ENCODE results near the gene SLC4A2. TPM values are rescaled to one million over a fixed set of nuclear protein-coding genes. Genes with fewer than 3 reads are reported as not detected.

The SLC4A2 gene
- total RNA-seq, 4 donors from 2014 or later, result 74.3 to 111 (median 91.4) TPM

GRCh38 chr7:151099486-151100211, 40.3 kb downstream of the SLC4A2 start:
- Histone ChIP-seq H3K36me3 (peaks cover 0 to 10% (median 0%) of the 10 kb centered on the region in 3 donors), H3K4me3 (no peak overlapping the region), H3K27me3 (no peaks in the 10 kb centered on the region), H3K4me1 (peaks cover 0 to 45% (median 2%) of the 10 kb centered on the region in 4 donors), H3K9me3 (no peaks in the 10 kb centered on the region), H3K27ac (peak overlapping the region in 2 of 4 donors; percentile 36 to 65)
- no peak for DNase-seq (ENCODE audit: low spot score in 2 of 2)
- 54 to 61% methylated on average over 19 to 20 of the region's 20 CpGs for WGBS, 2 donors
- no peak for TF ChIP-seq POLR2A (IDR thresholded peaks at IDR 0.05)
- TF ChIP-seq, protein P1, sequence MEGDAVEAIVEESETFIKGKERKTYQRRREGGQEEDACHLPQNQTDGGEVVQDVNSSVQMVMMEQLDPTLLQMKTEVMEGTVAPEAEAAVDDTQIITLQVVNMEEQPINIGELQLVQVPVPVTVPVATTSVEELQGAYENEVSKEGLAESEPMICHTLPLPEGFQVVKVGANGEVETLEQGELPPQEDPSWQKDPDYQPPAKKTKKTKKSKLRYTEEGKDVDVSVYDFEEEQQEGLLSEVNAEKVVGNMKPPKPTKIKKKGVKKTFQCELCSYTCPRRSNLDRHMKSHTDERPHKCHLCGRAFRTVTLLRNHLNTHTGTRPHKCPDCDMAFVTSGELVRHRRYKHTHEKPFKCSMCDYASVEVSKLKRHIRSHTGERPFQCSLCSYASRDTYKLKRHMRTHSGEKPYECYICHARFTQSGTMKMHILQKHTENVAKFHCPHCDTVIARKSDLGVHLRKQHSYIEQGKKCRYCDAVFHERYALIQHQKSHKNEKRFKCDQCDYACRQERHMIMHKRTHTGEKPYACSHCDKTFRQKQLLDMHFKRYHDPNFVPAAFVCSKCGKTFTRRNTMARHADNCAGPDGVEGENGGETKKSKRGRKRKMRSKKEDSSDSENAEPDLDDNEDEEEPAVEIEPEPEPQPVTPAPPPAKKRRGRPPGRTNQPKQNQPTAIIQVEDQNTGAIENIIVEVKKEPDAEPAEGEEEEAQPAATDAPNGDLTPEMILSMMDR (IDR thresholded peaks at IDR 0.05), result no peak
- TF ChIP-seq EP300 (IDR thresholded peaks at IDR 0.05), result no peak

GRCh38 chr7:151100921-151101320, 41.5 kb downstream of the SLC4A2 start:
- DNase-seq (ENCODE audit: low spot score in 2 of 2), result no peak
- no peak for TF ChIP-seq EP300 (IDR thresholded peaks at IDR 0.05)
- TF ChIP-seq, protein P1 (IDR thresholded peaks at IDR 0.05), result no peak
- TF ChIP-seq POLR2A (IDR thresholded peaks at IDR 0.05), result no peak
- H3K4me3 ChIP-seq, result no peak overlapping the region
- 86 to 90% methylated on average over 10 of the region's 10 CpGs for WGBS, 2 donors
- peaks cover 0 to 10% (median 0%) of the 10 kb centered on the region in 3 donors for H3K36me3 ChIP-seq
- H3K27me3 ChIP-seq, result no peaks in the 10 kb centered on the region
- H3K27ac ChIP-seq, result no peak overlapping the region
- peaks cover 0 to 45% (median under 1%) of the 10 kb centered on the region in 4 donors for H3K4me1 ChIP-seq
- H3K9me3 ChIP-seq, result no peaks in the 10 kb centered on the region

GRCh38 chr7:151101621-151102396, 42.4 kb downstream of the SLC4A2 start:
- H3K4me3 ChIP-seq, result no peak overlapping the region
- WGBS, 2 donors, result 76 to 82% methylated on average over 24 of the region's 24 CpGs
- no peak for TF ChIP-seq POLR2A (IDR thresholded peaks at IDR 0.05)
- TF ChIP-seq, protein P1 (IDR thresholded peaks at IDR 0.05), result no peak
- no peak for TF ChIP-seq EP300 (IDR thresholded peaks at IDR 0.05)
- no peaks in the 10 kb centered on the region for H3K27me3 ChIP-seq
- H3K36me3 ChIP-seq, result peaks cover 0 to 15% (median 0%) of the 10 kb centered on the region in 3 donors
- H3K9me3 ChIP-seq, result no peaks in the 10 kb centered on the region
- no peak overlapping the region for H3K27ac ChIP-seq
- peaks cover 0 to 39% (median 0%) of the 10 kb centered on the region in 4 donors for H3K4me1 ChIP-seq
- no peak for DNase-seq (ENCODE audit: low spot score in 2 of 2)

DNA sequence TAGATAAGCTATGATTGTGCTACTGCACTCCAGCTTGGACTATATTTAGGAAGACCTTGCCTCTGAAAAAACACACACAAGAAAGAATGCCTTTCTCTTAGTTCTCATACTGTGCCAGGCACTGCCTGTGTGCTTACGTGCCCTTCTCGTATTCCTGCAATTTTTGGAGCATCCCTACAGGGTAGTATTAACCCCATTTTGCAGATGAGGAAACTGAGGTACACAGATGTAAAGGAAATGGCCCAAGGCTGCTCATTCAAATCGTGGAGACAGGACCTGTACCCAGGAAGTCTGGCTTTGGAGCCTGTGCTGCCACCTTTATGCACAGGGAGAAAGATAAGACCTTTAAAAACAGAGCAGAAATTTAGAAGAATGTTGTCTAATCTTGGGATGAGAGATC, 43.6 kb downstream of the SLC4A2 start:
- TF ChIP-seq, protein P1 (IDR thresholded peaks at IDR 0.05), result no peak
- no peak for DNase-seq (ENCODE audit: low spot score in 2 of 2)
- H3K36me3 ChIP-seq, result peaks cover 0 to 14% (median 0%) of the 10 kb centered on the region in 3 donors
- peaks cover 0 to 44% (median 0%) of the 10 kb centered on the region in 4 donors for H3K4me1 ChIP-seq
- 69 to 83% methylated on average over 3 of the region's 3 CpGs for WGBS, 2 donors
- no peak overlapping the region for H3K4me3 ChIP-seq
- H3K9me3 ChIP-seq, result no peaks in the 10 kb centered on the region
- H3K27ac ChIP-seq, result no peak overlapping the region
- H3K27me3 ChIP-seq, result no peaks in the 10 kb centered on the region

DNA sequence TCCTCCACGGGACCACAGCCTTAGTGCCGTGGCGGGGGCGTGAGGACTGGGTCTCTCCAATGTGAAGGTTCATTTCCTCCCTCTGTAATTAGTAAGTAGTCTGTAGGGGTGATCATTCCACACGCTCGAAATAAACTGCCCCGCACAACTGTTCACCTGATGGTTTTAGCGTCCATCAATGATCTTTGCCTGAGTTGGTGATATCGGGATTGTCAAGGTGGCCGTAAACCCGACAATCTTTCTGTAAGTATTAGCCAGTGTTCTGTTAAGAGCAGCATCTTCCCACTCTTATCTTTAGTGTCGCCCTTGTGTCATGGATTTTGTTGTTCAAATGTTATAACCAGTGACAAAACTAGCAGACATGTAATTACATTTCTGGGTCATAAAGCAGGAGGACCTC, 44.6 kb downstream of the SLC4A2 start:
- no peak for TF ChIP-seq POLR2A (IDR thresholded peaks at IDR 0.05)
- no peak for TF ChIP-seq EP300 (IDR thresholded peaks at IDR 0.05)
- TF ChIP-seq, protein P1 (IDR thresholded peaks at IDR 0.05), result no peak
- no peak overlapping the region for H3K27ac ChIP-seq
- no peaks in the 10 kb centered on the region for H3K27me3 ChIP-seq
- H3K9me3 ChIP-seq, result no peaks in the 10 kb centered on the region
- no peak for DNase-seq (ENCODE audit: low spot score in 2 of 2)
- 84 to 90% methylated on average over 12 of the region's 12 CpGs for WGBS, 2 donors
- no peak overlapping the region for H3K4me3 ChIP-seq
- peaks cover 0 to 49% (median 0%) of the 10 kb centered on the region in 4 donors for H3K4me1 ChIP-seq
- H3K36me3 ChIP-seq, result peaks cover 0 to 14% (median 0%) of the 10 kb centered on the region in 3 donors

Measured in tibial nerve (tissue), 4 donors.